Pancreas (tissue), 10 donors: Measurements from ENCODE around the gene SERINC5. TPM values are rescaled to one million over a fixed set of nuclear protein-coding genes. Genes with fewer than 3 reads are reported as not detected.

ENCODE experiments used
- ATAC-seq, 4 donors: fragments of 200-7000 bp; cut with Tn5 transposase; one replicate each; pipeline versions ENCODE4 v1.8.0 to v1.9.1; 2020; ENCODE audit warnings: mild to moderate bottlenecking in 4 of 4, moderate library complexity in 4 of 4
- DNase-seq, 6 donors: peaks; one replicate each; pipeline ENCODE4 v3.0.0-alpha.2; 2020
- FAIRE-seq: peaks from 2 replicates; lab custom pipeline; 2012; peaks lifted over from hg19 to GRCh38; lab: Jason Lieb, UNC
- H3K27ac ChIP-seq, 4 donors: fragments of 200-600 bp; sonication (generic); 1 replicate in 3 of 4; 2 replicates in 1 of 4; pipeline versions ENCODE4 v1.5.0 to v1.8.0; 2020
- H3K27me3 ChIP-seq, 4 donors: fragments of 200-600 bp; one replicate each; pipeline ENCODE4 v1.8.0; 2021
- H3K36me3 ChIP-seq, 3 donors: fragments of 200-600 bp; sonication (generic) in 1 of 3; one replicate each; pipeline versions ENCODE4 v1.5.0 to v1.8.0; 2020 to 2021
- H3K4me1 ChIP-seq, 3 donors: fragments of 200-600 bp; one replicate each; pipeline ENCODE4 v1.8.0; 2021
- H3K4me3 ChIP-seq, 4 donors: fragments of 200-600 bp; sonication (generic) in 2 of 4; one replicate each; pipeline versions ENCODE4 v1.5.0 to v1.8.0; 2020 to 2021
- H3K9me3 ChIP-seq, 4 donors: fragments of 200-600 bp; one replicate each; pipeline ENCODE4 v1.8.0; 2021
- CTCF ChIP-seq, 4 donors: fragments of 200-600 bp; sonication (generic) in 3 of 4; IDR thresholded peaks; one replicate each; pipeline versions ENCODE4 v1.5.0 to v1.8.0; 2021; ENCODE audit warnings: antibody characterized with exemption in 4 of 4
- WGBS, 2 donors: extraction: QIAGEN DNeasy Blood & Tissue Kit; methylation state at CpG; one replicate each; pipeline ENCODE4 v1.1.7; 2013; 5-methylcytosine and 5-hydroxymethylcytosine counted together
- intact Hi-C, 3 donors: fragments of 100-400 bp; cut with DNase I; formaldehyde crosslinking; loops; one replicate each; pipeline versions ENCODE4 v1.11.1 to v1.14.2; 2022
- polyA plus RNA-seq, 2 donors: library from polyadenylated mRNA; stranded (reverse); fragments of 200-250 nt; gene quantifications; one replicate each; pipeline ENCODE4 v1.2.3, GENCODE V29; 2013
- total RNA-seq, 6 donors: library from RNA; stranded (reverse); fragmentation: NEBNext Ultra II Directional in 4 of 6; extraction: Animal tissue kit (Norgen Biotek cat#: 25700) in 4 of 6; gene quantifications; one replicate each; pipeline versions ENCODE4 v1.2.1 to v1.2.4, GENCODE V29; 2021 to 2023
- donor health status: healthy with polysubstance abuse.
- donor health status: DM: no; HTN: no; CAD: no; lungs with moderate emphysema.
- donor health status: DM: no; HTN: no; CAD: no.
- donor health status: control.
- donor health status: control.
- donor health status: Bipolar disorder and iron deficiency.
- donor health status: DM: yes; HTN: yes; CAD: no.
- donor health status: DM: no; HTN: no; CAD: no.
- donor health status: DM: no; HTN: no; CAD: no.
- donor health status: DM: yes; HTN: yes; CAD: no.

Gene SERINC5
- total and polyA plus RNA-seq, 8 donors: 3.7 to 43.2 (median 14.8) TPM

- ATAC-seq (no peak), FAIRE-seq (no peak), DNase-seq (no peak)
- Histone ChIP-seq H3K27me3 (no peaks in the 10 kb centered on the region), H3K9me3 (no peaks in the 10 kb centered on the region), H3K4me1 (peaks cover 0 to 6% (median 4%) of the 10 kb centered on the region in 3 donors), H3K4me3 (no peak overlapping the region), H3K36me3 (no peaks in the 10 kb centered on the region), H3K27ac (no peak overlapping the region)
- intact Hi-C loops: no loop called here
- TF ChIP-seq CTCF (IDR thresholded peaks at IDR 0.05): no peak
These were observed 153.9 kb downstream of the SERINC5 start for GRCh38 chr5:80101993-80102392.

- Histone ChIP-seq H3K9me3 (no peaks in the 10 kb centered on the region), H3K36me3 (no peaks in the 10 kb centered on the region), H3K4me1 (no peaks in the 10 kb centered on the region), H3K4me3 (no peak overlapping the region), H3K27ac (no peak overlapping the region), H3K27me3 (no peaks in the 10 kb centered on the region)
- TF ChIP-seq CTCF (IDR thresholded peaks at IDR 0.05): no peak
- ATAC-seq (no peak), DNase-seq (no peak), FAIRE-seq (no peak)
- 90 to 91% methylated on average over 10 of the region's 10 CpGs for WGBS, 2 donors
- intact Hi-C loops: loop anchor here in 1 of 3 donors (10.0 kb wide), 2 partner anchors 77 to 177 kb away; no protein-coding TSS in a partner anchor
These were observed 158.4 kb downstream of the SERINC5 start for GRCh38 chr5:80097451-80097850.

GRCh38 chr5:80094236-80094738, 161.6 kb downstream of the SERINC5 start:
- H3K36me3 ChIP-seq: no peaks in the 10 kb centered on the region
- ATAC-seq (peak in 1 of 4 donors; percentile 39), FAIRE-seq (no peak), DNase-seq (no peak)
- H3K27me3 ChIP-seq: no peaks in the 10 kb centered on the region
- no peaks in the 10 kb centered on the region for H3K4me1 ChIP-seq
- intact Hi-C loops: loop anchor here in 2 of 3 donors (5.0 to 10.0 kb wide), 3 partner anchors 81 to 213 kb away; no protein-coding TSS in a partner anchor
- TF ChIP-seq CTCF (IDR thresholded peaks at IDR 0.05): no peak
- no peaks in the 10 kb centered on the region for H3K9me3 ChIP-seq
- no peak overlapping the region for H3K4me3 ChIP-seq
- peak overlapping the region in 3 of 4 donors; percentile 23 to 55 (median 47) for H3K27ac ChIP-seq
- WGBS, 2 donors: 49 to 50% methylated on average over 5 of the region's 5 CpGs

- 25 to 32% methylated on average over 8 of the region's 8 CpGs for WGBS, 2 donors
- peak in 1 of 6 donors; percentile 16 for DNase-seq
These were observed 162.1 kb downstream of the SERINC5 start for GRCh38 chr5:80093796-80094195.

More at GRCh38 chr5:80093796-80094195, 162.1 kb downstream of the SERINC5 start:
- TF ChIP-seq CTCF (IDR thresholded peaks at IDR 0.05): no peak
- ATAC-seq: peak in 3 of 4 donors; percentile 49 to 79 (median 74)
- Histone ChIP-seq H3K27me3 (no peaks in the 10 kb centered on the region), H3K4me3 (no peak overlapping the region), H3K4me1 (no peaks in the 10 kb centered on the region), H3K36me3 (no peaks in the 10 kb centered on the region), H3K27ac (peak overlapping the region in 3 of 4 donors; percentile 23 to 55 (median 47)), H3K9me3 (no peaks in the 10 kb centered on the region)
- intact Hi-C loops: loop anchor here in 2 of 3 donors (5.0 to 10.0 kb wide), 3 partner anchors 81 to 214 kb away; no protein-coding TSS in a partner anchor
- FAIRE-seq: no peak
